Cardiac muscle cell (in vitro differentiated cells and primary cell): ENCODE measurements around the gene FOXI1. TPM values are rescaled to one million over a fixed set of nuclear protein-coding genes. Genes with fewer than 3 reads are reported as not detected.
A peak's percentile ranks its signal among the peaks of the same experiment; 100 is the strongest.

Experiments
- DNase-seq, 2 donors: peaks; one replicate each; pipeline versions ENCODE4 v3.0.0 to v3.0.0-alpha.2; 2010 to 2017; ENCODE audit warnings: low read depth in 1 of 2, low spot score in 1 of 2
- H3K27ac ChIP-seq: fragments of 200-600 bp; sonication (generic); 2 replicates; pipeline ENCODE4 v1.5.1; 2016
- H3K27me3 ChIP-seq: fragments of 200-600 bp; sonication (generic); 2 replicates; pipeline ENCODE4 v1.6.0; 2016; ENCODE audit warnings: control low read depth
- H3K36me3 ChIP-seq: fragments of 200-600 bp; sonication (generic); 2 replicates; pipeline ENCODE4 v1.5.1; 2016; ENCODE audit warnings: control low read depth
- H3K4me1 ChIP-seq: fragments of 200-600 bp; sonication (generic); 2 replicates; pipeline ENCODE4 v1.8.1; 2017; ENCODE audit warnings: low read depth, mild to moderate bottlenecking, mixed run types
- H3K4me3 ChIP-seq: fragments of 200-600 bp; sonication (generic); 2 replicates; pipeline ENCODE4 v1.5.1; 2016; ENCODE audit warnings: mild to moderate bottlenecking
- H3K9me3 ChIP-seq: fragments of 200-600 bp; sonication (generic); 2 replicates; pipeline ENCODE4 v1.5.1; 2017; ENCODE audit warnings: low read depth, mild to moderate bottlenecking, control low read depth
- CTCF ChIP-seq: IDR thresholded peaks from 2 replicates; pipeline ENCODE4 v1.5.1; 2012; ENCODE audit warnings: low read depth, mild to moderate bottlenecking, low read length
- polyA plus RNA-seq: library from polyadenylated mRNA; unstranded; fragments of >200 nt; fragmentation: Nextera tagmentation; extraction: Ambion mirVana; gene quantifications from 2 replicates; pipeline ENCODE4 v1.2.1, GENCODE V29; 2016
- total RNA-seq: library from RNA; depleted of rRNA; stranded (reverse); fragments of >200 nt; gene quantifications from 2 replicates; pipeline ENCODE4 v1.2.3, GENCODE V29; 2016

Gene FOXI1
- total and polyA plus RNA-seq, 2 experiments from 2014 or later = not detected

GRCh38 chr5:170111088-170111785 is 5.5 kb downstream of the FOXI1 start:
- DNase-seq = no peak

GRCh38 chr5:170112876-170113521 is 7.3 kb downstream of the FOXI1 start:
- no peak overlapping the region for H3K4me3 ChIP-seq
- H3K4me1 ChIP-seq = no peaks in the 10 kb centered on the region
- H3K9me3 ChIP-seq = no peaks in the 10 kb centered on the region
- no peak overlapping the region for H3K27ac ChIP-seq
- H3K27me3 ChIP-seq = no peaks in the 10 kb centered on the region
- no peaks in the 10 kb centered on the region for H3K36me3 ChIP-seq
- peak in 1 of 2 donors; percentile 6 for DNase-seq
- TF ChIP-seq CTCF = no peak

More at GRCh38 chr5:170111088-170111785, 5.5 kb downstream of the FOXI1 start:
- H3K27me3 ChIP-seq = no peaks in the 10 kb centered on the region
- no peak overlapping the region for H3K27ac ChIP-seq
- no peaks in the 10 kb centered on the region for H3K9me3 ChIP-seq
- H3K4me1 ChIP-seq = no peaks in the 10 kb centered on the region
- TF ChIP-seq CTCF = no peak
- no peak overlapping the region for H3K4me3 ChIP-seq
- no peaks in the 10 kb centered on the region for H3K36me3 ChIP-seq

- H3K4me1 ChIP-seq = no peaks in the 10 kb centered on the region
- DNase-seq = no peak
- no peaks in the 10 kb centered on the region for H3K36me3 ChIP-seq
- no peak overlapping the region for H3K4me3 ChIP-seq
- TF ChIP-seq CTCF = no peak
- H3K27me3 ChIP-seq = no peaks in the 10 kb centered on the region
- no peak overlapping the region for H3K27ac ChIP-seq
- H3K9me3 ChIP-seq = no peaks in the 10 kb centered on the region
Observed at GRCh38 chr5:170113522-170113900, 7.8 kb downstream of the FOXI1 start.

GRCh38 chr5:170114271-170114670 is 8.6 kb downstream of the FOXI1 start:
- Histone ChIP-seq H3K4me1 (no peaks in the 10 kb centered on the region), H3K36me3 (no peaks in the 10 kb centered on the region), H3K27me3 (no peaks in the 10 kb centered on the region), H3K9me3 (no peaks in the 10 kb centered on the region), H3K27ac (no peak overlapping the region), H3K4me3 (no peak overlapping the region)
- no peak for TF ChIP-seq CTCF
- DNase-seq = no peak

GRCh38 chr5:170115925-170116324 is 10.2 kb downstream of the FOXI1 start:
- Histone ChIP-seq H3K4me3 (no peak overlapping the region), H3K9me3 (no peaks in the 10 kb centered on the region), H3K27me3 (no peaks in the 10 kb centered on the region), H3K4me1 (no peaks in the 10 kb centered on the region), H3K27ac (no peak overlapping the region), H3K36me3 (no peaks in the 10 kb centered on the region)
- no peak for TF ChIP-seq CTCF
- no peak for DNase-seq
